ENCODE data around the gene NFIX. TPM values are rescaled to one million over a fixed set of nuclear protein-coding genes. Genes with fewer than 3 reads are reported as not detected.

Gene NFIX
- total and polyA plus RNA-seq, 2 donors (not counting 1 experiment from before 2014, with no cell fraction given): 0.69 to 5.6 TPM

GRCh38 chr19:13092606-13093235, 97.4 kb downstream of the NFIX start:
- no peak for ATAC-seq (ENCODE audit: low read depth)
- H3K27me3 Mint-ChIP-seq: no peaks in the 10 kb centered on the region
- CTCF ChIA-PET: interaction anchor here (0.7 to 8.2 kb wide), 12 partner anchors 13 to 201 kb away, joined by 3 to 285 read pairs (median 5); partner anchors contain the start of gene GCDH

More at GRCh38 chr19:13092606-13093235, 97.4 kb downstream of the NFIX start:
- H3K4me2 ChIP-seq (replicated peaks; ENCODE audit: low read depth, low read length, poor library complexity, severe bottlenecking): no peak overlapping the region
- H4K20me1 ChIP-seq (ENCODE audit: control insufficient read depth, insufficient read depth, low read length, poor library complexity, severe bottlenecking): peaks cover 7% of the 10 kb centered on the region
- no peak overlapping the region for H3K27ac ChIP-seq (ENCODE audit: low read length in 2 of 2)
- no peaks in the 10 kb centered on the region for H3K27me3 ChIP-seq (replicated peaks in 1 of 4; ENCODE audit: control extremely low read depth in 1 of 4, control insufficient read depth in 3 of 4, insufficient read depth in 4 of 4, low read length in 3 of 4)
- 94% methylated on average over 10 of the region's 14 CpGs for WGBS (ENCODE audit: insufficient coverage)
- H3K9ac ChIP-seq (ENCODE audit: low read length): no peak overlapping the region
- peaks cover 11 to 30% of the 10 kb centered on the region in 2 donors for H3K4me1 ChIP-seq (ENCODE audit: control insufficient read depth in 2 of 2, insufficient read depth in 2 of 2, low read length in 2 of 2)
- no peak for TF ChIP-seq CTCF (IDR thresholded peaks at IDR 0.05)
- no peak for TF ChIP-seq EZH2 (IDR thresholded peaks at IDR 0.05; ENCODE audit: borderline replicate concordance, insufficient read depth, low read depth, low read length, poor library complexity, severe bottlenecking)
- no peak overlapping the region for H3K4me3 ChIP-seq (ENCODE audit: control extremely low read depth in 1 of 5, extremely low read depth in 1 of 5, insufficient read depth in 1 of 5, low read depth in 2 of 5, low read length in 4 of 5)
- H2AFZ ChIP-seq (ENCODE audit: insufficient read depth, low read depth, low read length, poor library complexity, severe bottlenecking): no peak overlapping the region
- peak; percentile 13 for DNase-seq
- no peaks in the 10 kb centered on the region for H3K36me3 ChIP-seq (replicated peaks in 1 of 2; ENCODE audit: control extremely low read depth in 1 of 2, control insufficient read depth in 1 of 2, extremely low read depth in 1 of 2, insufficient read depth in 2 of 2, low read length in 1 of 2)
- H3K9me3 Mint-ChIP-seq (ENCODE audit: insufficient read depth): no peaks in the 10 kb centered on the region
- POLR2A ChIA-PET: interaction anchor here (0.7 to 2.9 kb wide), 3 partner anchors 115 to 1322 kb away, joined by 3 to 13 read pairs (median 10); no protein-coding TSS in a partner anchor
- peaks cover 22% of the 10 kb centered on the region for H3K4me1 Mint-ChIP-seq
- no peaks in the 10 kb centered on the region for H3K9me3 ChIP-seq (ENCODE audit: control extremely low read depth in 1 of 3, control insufficient read depth in 2 of 3, insufficient read depth in 1 of 3, low read length in 2 of 3)
- H3K27ac Mint-ChIP-seq: no peak overlapping the region
- H3K4me3 Mint-ChIP-seq: no peak overlapping the region
- intact Hi-C loops (cut with micrococcal nuclease): loop anchor here (1.0 to 5.0 kb wide), 4 partner anchors 31 to 114 kb away; no protein-coding TSS in a partner anchor
- H3K79me2 ChIP-seq (ENCODE audit: control insufficient read depth, insufficient read depth, low read length): peaks cover 20% of the 10 kb centered on the region
